Measurements from ENCODE around the gene TANGO6. TPM values are rescaled to one million over a fixed set of nuclear protein-coding genes. Genes with fewer than 3 reads are reported as not detected.
A peak's percentile ranks its signal among the peaks of the same experiment; 100 is the strongest.

The TANGO6 gene
- polyA plus RNA-seq, 1 donor (not counting 4 experiments of a cell fraction or from before 2014, with no cell fraction given), result 13.1 TPM

DNA sequence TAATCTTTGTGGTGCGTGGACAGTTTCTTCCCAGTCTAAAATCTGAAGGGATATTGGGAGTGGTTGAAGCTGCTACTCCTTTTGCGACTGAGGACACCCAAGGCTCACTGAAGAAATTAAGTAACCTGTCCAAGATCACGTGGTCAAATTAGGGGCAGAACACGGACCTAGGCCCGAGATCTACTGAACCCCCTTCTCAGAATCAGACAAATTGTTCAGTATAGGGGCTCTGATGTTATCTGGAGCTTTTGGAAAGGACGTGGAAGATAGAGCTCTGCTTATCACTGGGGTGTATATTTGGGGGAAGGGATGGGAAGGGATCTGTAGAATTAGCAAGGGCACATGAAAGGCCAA lies 857 bp downstream of the TANGO6 start:
- Histone ChIP-seq H4K20me1 (ENCODE audit: control insufficient read depth, extremely low read depth, insufficient read depth, low read length) (no peaks in the 10 kb centered on the region), H3K4me3 (ENCODE audit: control insufficient read depth in 2 of 3, extremely low read depth in 1 of 3, insufficient read depth in 2 of 3, low read depth in 1 of 3, low read length in 3 of 3) (peak overlapping the region; percentile 94 to 99 (median 97)), H3K27me3 (ENCODE audit: control insufficient read depth, extremely low read depth, insufficient read depth, low read length) (no peaks in the 10 kb centered on the region), H3K4me2 (ENCODE audit: control insufficient read depth, extremely low read depth, insufficient read depth, low read depth, low read length) (peak overlapping the region; percentile 95), H3K9me1 (ENCODE audit: control insufficient read depth, extremely low read depth, insufficient read depth, low read length) (no peaks in the 10 kb centered on the region), H3K9me3 (ENCODE audit: control insufficient read depth, low read depth, low read length) (no peaks in the 10 kb centered on the region), H3K9ac (ENCODE audit: control insufficient read depth, extremely low read depth, insufficient read depth, low read length) (peak overlapping the region; percentile 94), H3K4me1 (ENCODE audit: control insufficient read depth, extremely low read depth, insufficient read depth, low read length) (peaks cover 3% of the 10 kb centered on the region), H3K79me2 (ENCODE audit: control insufficient read depth, insufficient read depth, low read length) (peaks cover 17% of the 10 kb centered on the region), H3K27ac (ENCODE audit: control insufficient read depth, insufficient read depth, low read length) (peak overlapping the region; percentile 73), H3K36me3 (ENCODE audit: control insufficient read depth in 2 of 2, extremely low read depth in 1 of 2, insufficient read depth in 2 of 2, low read length in 2 of 2) (no peaks in the 10 kb centered on the region), H2AFZ (ENCODE audit: control insufficient read depth, low read length) (peak overlapping the region; percentile 98)
- TF ChIP-seq EZH2 (IDR thresholded peaks at IDR 0.05; ENCODE audit: low read length), result no peak
- TF ChIP-seq, protein P1, sequence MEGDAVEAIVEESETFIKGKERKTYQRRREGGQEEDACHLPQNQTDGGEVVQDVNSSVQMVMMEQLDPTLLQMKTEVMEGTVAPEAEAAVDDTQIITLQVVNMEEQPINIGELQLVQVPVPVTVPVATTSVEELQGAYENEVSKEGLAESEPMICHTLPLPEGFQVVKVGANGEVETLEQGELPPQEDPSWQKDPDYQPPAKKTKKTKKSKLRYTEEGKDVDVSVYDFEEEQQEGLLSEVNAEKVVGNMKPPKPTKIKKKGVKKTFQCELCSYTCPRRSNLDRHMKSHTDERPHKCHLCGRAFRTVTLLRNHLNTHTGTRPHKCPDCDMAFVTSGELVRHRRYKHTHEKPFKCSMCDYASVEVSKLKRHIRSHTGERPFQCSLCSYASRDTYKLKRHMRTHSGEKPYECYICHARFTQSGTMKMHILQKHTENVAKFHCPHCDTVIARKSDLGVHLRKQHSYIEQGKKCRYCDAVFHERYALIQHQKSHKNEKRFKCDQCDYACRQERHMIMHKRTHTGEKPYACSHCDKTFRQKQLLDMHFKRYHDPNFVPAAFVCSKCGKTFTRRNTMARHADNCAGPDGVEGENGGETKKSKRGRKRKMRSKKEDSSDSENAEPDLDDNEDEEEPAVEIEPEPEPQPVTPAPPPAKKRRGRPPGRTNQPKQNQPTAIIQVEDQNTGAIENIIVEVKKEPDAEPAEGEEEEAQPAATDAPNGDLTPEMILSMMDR (optimal IDR thresholded peaks at IDR 0.05 in 1 of 3, IDR thresholded peaks at IDR 0.05 in 1 of 3, conservative IDR thresholded peaks at IDR 0.05 in 1 of 3; ENCODE audit: extremely low read depth in 1 of 3, insufficient read depth in 2 of 3, low read length in 3 of 3), result no peak
- DNase-seq (ENCODE audit: low read depth, low spot score) (no peak), FAIRE-seq (no peak)
- dilution Hi-C loops (cut with MboI; ENCODE audit: extremely low pct_ligation_motif_present, low sequenced_read_pairs), result no loop called here

GRCh38 chr16:68848786-68849185 lies 5.5 kb downstream of the TANGO6 start:
- DNase-seq (ENCODE audit: low read depth, low spot score), result no peak
- TF ChIP-seq EZH2 (IDR thresholded peaks at IDR 0.05; ENCODE audit: low read length), result no peak
- TF ChIP-seq, protein P1 (optimal IDR thresholded peaks at IDR 0.05 in 1 of 3, IDR thresholded peaks at IDR 0.05 in 1 of 3, conservative IDR thresholded peaks at IDR 0.05 in 1 of 3; ENCODE audit: extremely low read depth in 1 of 3, insufficient read depth in 2 of 3, low read length in 3 of 3), result no peak

More at GRCh38 chr16:68848786-68849185, 5.5 kb downstream of the TANGO6 start:
- Histone ChIP-seq H3K79me2 (ENCODE audit: control insufficient read depth, insufficient read depth, low read length) (peaks cover 20% of the 10 kb centered on the region), H3K4me3 (ENCODE audit: control insufficient read depth in 2 of 3, extremely low read depth in 1 of 3, insufficient read depth in 2 of 3, low read depth in 1 of 3, low read length in 3 of 3) (no peak overlapping the region), H3K4me2 (ENCODE audit: control insufficient read depth, extremely low read depth, insufficient read depth, low read depth, low read length) (no peak overlapping the region), H2AFZ (ENCODE audit: control insufficient read depth, low read length) (no peak overlapping the region), H3K27me3 (ENCODE audit: control insufficient read depth, extremely low read depth, insufficient read depth, low read length) (no peaks in the 10 kb centered on the region), H3K27ac (ENCODE audit: control insufficient read depth, insufficient read depth, low read length) (no peak overlapping the region), H3K9ac (ENCODE audit: control insufficient read depth, extremely low read depth, insufficient read depth, low read length) (no peak overlapping the region), H3K9me1 (ENCODE audit: control insufficient read depth, extremely low read depth, insufficient read depth, low read length) (no peaks in the 10 kb centered on the region), H3K9me3 (ENCODE audit: control insufficient read depth, low read depth, low read length) (no peaks in the 10 kb centered on the region), H3K4me1 (ENCODE audit: control insufficient read depth, extremely low read depth, insufficient read depth, low read length) (peaks cover 3% of the 10 kb centered on the region), H3K36me3 (ENCODE audit: control insufficient read depth in 2 of 2, extremely low read depth in 1 of 2, insufficient read depth in 2 of 2, low read length in 2 of 2) (no peaks in the 10 kb centered on the region), H4K20me1 (ENCODE audit: control insufficient read depth, extremely low read depth, insufficient read depth, low read length) (no peaks in the 10 kb centered on the region)
- dilution Hi-C loops (cut with MboI; ENCODE audit: extremely low pct_ligation_motif_present, low sequenced_read_pairs), result no loop called here
- no peak for FAIRE-seq

All from keratinocyte (primary cell).